ENCODE data around the gene KRTAP5-4.
"Not testable (repeated sequence)": the region's sequence is repeated elsewhere in the genome, so short reads cannot be mapped to it uniquely, and the experiment has no call there.

Gene KRTAP5-4

GRCh38 chr11:1668911-1669473 lies 47.1 kb upstream of the KRTAP5-4 start:
- no peak overlapping the region for H3K4me2 ChIP-seq (ENCODE audit: low read length)
- no peaks in the 10 kb centered on the region for H3K36me3 ChIP-seq (ENCODE audit: control insufficient read depth, insufficient read depth, low read length)
- no peaks in the 10 kb centered on the region for H3K4me1 ChIP-seq
- TF ChIP-seq CTCF (IDR thresholded peaks at IDR 0.05) = no peak
- no peak overlapping the region for H3K27ac ChIP-seq
- H2AFZ ChIP-seq = no peak overlapping the region
- H3K9ac ChIP-seq = no peak overlapping the region
- H3K79me2 ChIP-seq = no peaks in the 10 kb centered on the region
- H3K9me3 ChIP-seq (ENCODE audit: control insufficient read depth, low read length) = no peaks in the 10 kb centered on the region
- H3K27me3 ChIP-seq (ENCODE audit: control insufficient read depth, insufficient read depth, low read length) = no peaks in the 10 kb centered on the region
- H3K4me3 ChIP-seq (ENCODE audit: low read depth, low read length) = no peak overlapping the region

DNA sequence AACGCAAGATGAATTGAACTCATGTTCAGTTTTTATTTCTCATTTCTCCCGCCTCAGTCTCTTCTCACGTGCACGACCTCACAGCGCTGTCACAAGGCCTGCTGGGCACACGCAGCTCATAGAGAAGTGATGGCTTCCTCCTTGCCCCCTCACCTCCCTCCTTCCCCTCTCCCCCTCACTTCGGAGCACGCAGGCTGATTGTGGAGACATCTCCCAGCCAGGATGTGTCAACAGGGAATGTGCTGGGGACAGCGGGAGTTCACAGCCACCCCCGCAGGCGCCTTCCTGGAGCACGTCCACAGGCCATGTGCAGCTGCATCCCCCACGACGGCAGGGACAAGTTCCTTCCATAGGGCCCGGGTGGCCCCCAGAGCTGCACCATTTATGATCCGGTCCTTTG lies 46.0 kb upstream of the KRTAP5-4 start:
- Histone ChIP-seq H3K27me3 (ENCODE audit: control insufficient read depth, insufficient read depth, low read length) (no peaks in the 10 kb centered on the region), H3K4me1 (no peaks in the 10 kb centered on the region), H3K36me3 (ENCODE audit: control insufficient read depth, insufficient read depth, low read length) (no peaks in the 10 kb centered on the region), H3K9ac (no peak overlapping the region), H3K79me2 (no peaks in the 10 kb centered on the region), H3K9me3 (ENCODE audit: control insufficient read depth, low read length) (no peaks in the 10 kb centered on the region), H3K4me2 (ENCODE audit: low read length) (no peak overlapping the region), H2AFZ (no peak overlapping the region), H3K4me3 (ENCODE audit: low read depth, low read length) (no peak overlapping the region), H3K27ac (no peak overlapping the region)
- TF ChIP-seq CTCF (IDR thresholded peaks at IDR 0.05) = no peak

DNA sequence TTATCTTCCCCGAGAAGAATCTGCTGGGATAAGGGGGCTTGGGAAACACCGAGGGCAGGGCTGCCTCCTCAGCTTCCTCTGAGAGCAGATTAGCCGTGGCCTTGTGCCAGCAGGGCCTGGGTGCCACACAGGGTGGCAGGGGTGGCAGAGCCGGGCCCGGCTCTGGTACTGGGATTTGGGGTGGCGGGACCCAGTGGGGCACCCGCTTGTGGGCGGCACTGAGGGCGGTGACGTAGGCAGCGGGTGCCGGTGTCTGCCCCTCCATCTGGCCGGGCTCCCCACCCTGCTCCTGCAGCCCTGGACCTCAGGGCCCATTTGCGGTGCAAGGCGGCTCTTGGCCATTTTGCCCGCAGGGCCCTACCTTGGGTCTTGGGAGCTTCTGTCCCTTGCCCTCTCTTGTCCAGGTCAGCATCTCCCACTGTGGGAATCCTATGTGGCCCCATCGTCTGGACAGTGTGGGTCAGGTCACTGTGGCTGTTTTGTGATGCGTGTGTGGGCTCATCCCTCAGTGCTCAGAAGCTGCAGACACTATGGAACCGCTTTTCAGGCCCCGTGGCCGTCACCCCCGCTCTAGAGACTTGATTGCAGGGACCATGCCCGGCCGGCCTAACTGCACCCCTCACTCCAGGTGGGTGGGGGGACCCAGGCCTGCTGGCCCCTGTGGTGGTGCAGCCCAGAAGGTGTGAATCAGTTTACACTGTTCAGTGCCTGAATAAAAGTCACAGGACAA lies 45.3 kb upstream of the KRTAP5-4 start:
- Histone ChIP-seq H3K27ac (no peak overlapping the region), H3K4me3 (ENCODE audit: low read depth, low read length) (no peak overlapping the region)

GRCh38 chr11:1665313-1665712 lies 43.4 kb upstream of the KRTAP5-4 start:
- Histone ChIP-seq H3K79me2 (no peaks in the 10 kb centered on the region), H3K4me3 (ENCODE audit: low read depth, low read length) (no peak overlapping the region), H3K27me3 (ENCODE audit: control insufficient read depth, insufficient read depth, low read length) (no peaks in the 10 kb centered on the region), H3K36me3 (ENCODE audit: control insufficient read depth, insufficient read depth, low read length) (no peaks in the 10 kb centered on the region), H2AFZ (no peak overlapping the region), H3K27ac (no peak overlapping the region), H3K9me3 (ENCODE audit: control insufficient read depth, low read length) (no peaks in the 10 kb centered on the region), H3K9ac (no peak overlapping the region), H3K4me1 (no peaks in the 10 kb centered on the region), H3K4me2 (ENCODE audit: low read length) (no peak overlapping the region)
- no peak for TF ChIP-seq CTCF (IDR thresholded peaks at IDR 0.05)

More for the DNA sequence above, 45.3 kb upstream of the KRTAP5-4 start:
- no peaks in the 10 kb centered on the region for H3K27me3 ChIP-seq (ENCODE audit: control insufficient read depth, insufficient read depth, low read length)
- H3K9ac ChIP-seq = no peak overlapping the region
- no peaks in the 10 kb centered on the region for H3K36me3 ChIP-seq (ENCODE audit: control insufficient read depth, insufficient read depth, low read length)
- H3K9me3 ChIP-seq (ENCODE audit: control insufficient read depth, low read length) = no peaks in the 10 kb centered on the region
- no peaks in the 10 kb centered on the region for H3K79me2 ChIP-seq
- no peak for TF ChIP-seq CTCF (IDR thresholded peaks at IDR 0.05)
- H3K4me1 ChIP-seq = no peaks in the 10 kb centered on the region
- no peak overlapping the region for H2AFZ ChIP-seq
- no peak overlapping the region for H3K4me2 ChIP-seq (ENCODE audit: low read length)

DNA sequence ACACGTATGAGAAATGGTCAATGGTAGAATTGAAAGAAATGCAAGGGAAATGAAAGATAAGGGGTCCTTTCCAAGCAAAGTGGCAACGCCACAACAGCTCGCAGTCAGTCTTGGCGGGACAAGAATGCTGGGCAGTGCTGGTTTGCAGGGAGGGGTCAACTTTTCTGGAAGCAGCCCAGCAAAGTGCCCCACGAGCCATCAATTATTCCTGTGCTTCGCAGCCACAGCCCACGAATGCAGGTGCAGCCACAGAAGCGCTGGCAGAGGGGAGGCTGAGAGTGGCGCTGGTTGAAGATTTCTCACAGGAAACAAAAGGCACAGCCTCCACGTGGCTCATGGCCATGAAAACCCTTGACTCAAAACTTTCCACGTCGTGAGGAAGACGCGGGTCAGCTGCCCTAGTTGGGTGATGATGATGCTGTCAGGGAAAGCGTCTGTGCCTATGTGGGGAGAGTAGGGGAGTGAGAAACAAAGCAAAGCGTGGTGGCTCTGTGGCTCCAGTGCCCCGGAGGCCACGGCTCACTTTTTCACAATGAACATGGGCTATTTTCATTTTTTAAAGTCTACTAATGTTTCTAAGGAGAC lies 40.9 kb upstream of the KRTAP5-4 start:
- not testable (repeated sequence) for H3K4me1 ChIP-seq; H3K79me2 ChIP-seq; H3K9ac ChIP-seq; H3K27ac ChIP-seq; H2AFZ ChIP-seq; H3K9me3 ChIP-seq (ENCODE audit: control insufficient read depth, low read length); H3K27me3 ChIP-seq (ENCODE audit: control insufficient read depth, insufficient read depth, low read length); H3K4me2 ChIP-seq (ENCODE audit: low read length); H3K4me3 ChIP-seq (ENCODE audit: low read depth, low read length); H3K36me3 ChIP-seq (ENCODE audit: control insufficient read depth, insufficient read depth, low read length)

- not testable (repeated sequence) for H3K4me3 ChIP-seq (ENCODE audit: low read depth, low read length); H3K9me3 ChIP-seq (ENCODE audit: control insufficient read depth, low read length); H3K4me1 ChIP-seq; H3K79me2 ChIP-seq; H2AFZ ChIP-seq; H3K36me3 ChIP-seq (ENCODE audit: control insufficient read depth, insufficient read depth, low read length); H3K27ac ChIP-seq; H3K9ac ChIP-seq; H3K27me3 ChIP-seq (ENCODE audit: control insufficient read depth, insufficient read depth, low read length); H3K4me2 ChIP-seq (ENCODE audit: low read length)
These were observed 39.7 kb upstream of the KRTAP5-4 start for GRCh38 chr11:1661454-1662269.
